MG63 (cell line): ENCODE results near the gene SORCS2. TPM values are rescaled to one million over a fixed set of nuclear protein-coding genes. Genes with fewer than 3 reads are reported as not detected.
A peak's percentile ranks its signal among the peaks of the same experiment; 100 is the strongest.

ENCODE experiments used
- DNase-seq: peaks from one replicate; pipeline ENCODE4 v3.0.0-alpha.2; 2020
- H3K27me3 ChIP-seq: fragments of 250-450 bp; sonication (Bioruptor Pico); 2 replicates; pipeline ENCODE4 v1.5.1; 2020; ENCODE audit warnings: mild to moderate bottlenecking, moderate library complexity
- H3K36me3 ChIP-seq: fragments of 250-450 bp; sonication (Bioruptor Pico); 2 replicates; pipeline ENCODE4 v1.5.1; 2020; ENCODE audit warnings: mild to moderate bottlenecking, moderate library complexity
- H3K4me3 ChIP-seq: fragments of 250-450 bp; sonication (Bioruptor Pico); 2 replicates; pipeline ENCODE4 v1.5.1; 2020; ENCODE audit warnings: mild to moderate bottlenecking, moderate library complexity
- H3K9me3 ChIP-seq: fragments of 250-450 bp; sonication (Bioruptor Pico); 2 replicates; pipeline ENCODE4 v1.5.1; 2020; ENCODE audit warnings: mild to moderate bottlenecking, moderate library complexity
- total RNA-seq: library from RNA; depleted of rRNA; stranded (reverse); fragments of >200 nt; shearing (Covaris generic); gene quantifications from 2 replicates; pipeline ENCODE4 v1.2.3, GENCODE V29; 2014; ENCODE audit warnings: low replicate concordance

SORCS2 gene
- total RNA-seq, 1 experiment from 2014 or later, result 1.5 TPM

DNA sequence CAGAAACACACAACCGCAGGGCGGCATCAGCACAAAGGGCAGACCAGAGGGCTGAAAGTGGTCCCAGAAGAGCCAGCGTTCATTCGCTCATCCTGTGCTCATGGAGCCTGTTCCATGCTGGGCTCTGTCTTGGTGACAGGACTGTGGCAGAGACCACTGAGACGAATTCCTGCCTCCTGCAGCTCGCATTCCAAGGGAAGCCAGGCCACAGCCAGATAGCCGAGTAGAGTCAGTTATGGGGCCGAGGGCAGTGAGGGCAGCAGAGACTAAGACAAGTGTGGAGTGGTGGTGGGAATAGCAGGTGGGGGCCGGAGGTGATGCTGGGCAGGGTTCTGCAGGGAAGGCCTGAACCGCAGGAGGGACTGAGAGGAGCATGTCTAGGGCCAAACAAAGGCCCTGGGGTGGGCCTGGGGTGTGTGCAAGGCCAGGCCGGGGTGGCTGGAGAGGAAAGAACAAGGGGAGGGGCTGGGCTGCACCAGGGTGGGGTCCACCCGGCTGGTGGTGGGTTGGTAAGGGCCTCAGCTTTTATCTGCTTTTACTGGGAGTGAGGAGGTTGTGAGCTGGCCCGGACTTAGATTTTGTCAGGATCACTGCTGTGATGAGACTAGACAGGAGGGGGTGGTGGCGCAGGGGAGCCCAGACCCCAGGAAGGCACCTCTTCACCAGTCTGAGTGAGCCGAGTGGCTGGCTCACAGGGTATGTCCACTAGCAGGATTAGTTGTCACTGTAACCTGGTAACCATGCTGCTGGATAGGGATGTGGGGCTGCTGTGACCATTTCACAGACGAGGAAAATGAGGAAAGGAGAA, 236.1 kb downstream of the SORCS2 start:
- H3K4me3 ChIP-seq, result no peak overlapping the region
- H3K36me3 ChIP-seq, result no peaks in the 10 kb centered on the region
- H3K27me3 ChIP-seq, result no peaks in the 10 kb centered on the region
- no peaks in the 10 kb centered on the region for H3K9me3 ChIP-seq
- no peak for DNase-seq

DNA sequence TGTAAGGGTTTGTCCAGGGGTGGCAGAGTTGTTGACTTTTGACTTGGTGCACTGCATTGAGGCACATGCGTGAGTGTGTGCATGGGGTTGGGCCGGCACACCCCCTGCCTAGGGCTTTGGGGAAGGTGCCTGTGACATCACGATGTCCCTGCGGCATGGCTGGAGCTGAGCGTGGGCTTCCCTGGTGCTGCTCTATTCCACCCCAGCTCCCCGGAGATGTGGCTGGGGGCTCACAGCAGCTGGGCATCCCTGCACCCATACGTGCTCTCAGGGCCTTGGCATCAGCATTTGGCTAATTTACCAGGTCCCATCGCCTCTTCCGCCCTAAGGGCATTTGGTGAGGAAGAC, 236.7 kb downstream of the SORCS2 start:
- no peak overlapping the region for H3K4me3 ChIP-seq
- no peak for DNase-seq
- H3K27me3 ChIP-seq, result no peaks in the 10 kb centered on the region
- H3K9me3 ChIP-seq, result no peaks in the 10 kb centered on the region
- no peaks in the 10 kb centered on the region for H3K36me3 ChIP-seq

DNA sequence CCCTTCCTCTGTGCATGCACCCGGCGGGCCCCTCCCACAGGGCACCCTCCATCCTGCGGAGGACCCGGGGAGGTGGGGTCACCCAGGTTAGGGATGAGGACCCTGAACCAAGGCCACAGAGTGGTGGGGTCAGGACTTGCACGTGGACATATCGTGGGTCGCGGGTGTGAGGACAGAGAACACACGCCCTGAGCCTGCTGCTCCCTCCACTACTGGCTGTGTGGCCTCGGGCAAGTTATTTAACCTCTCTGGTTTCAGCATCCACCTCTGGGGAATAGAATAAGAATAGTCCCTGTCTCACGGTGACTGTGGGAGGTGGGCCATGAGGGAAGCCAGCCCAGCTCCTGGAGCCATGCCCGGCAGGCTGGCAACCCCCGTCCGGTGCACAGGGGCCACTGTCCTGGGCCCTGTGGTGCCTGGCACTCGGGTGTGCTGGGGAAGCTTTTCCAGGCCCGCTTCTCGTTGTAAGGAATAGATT, 237.3 kb downstream of the SORCS2 start:
- H3K27me3 ChIP-seq, result no peaks in the 10 kb centered on the region
- no peaks in the 10 kb centered on the region for H3K36me3 ChIP-seq
- H3K9me3 ChIP-seq, result no peaks in the 10 kb centered on the region
- H3K4me3 ChIP-seq, result no peak overlapping the region
- no peak for DNase-seq

DNA sequence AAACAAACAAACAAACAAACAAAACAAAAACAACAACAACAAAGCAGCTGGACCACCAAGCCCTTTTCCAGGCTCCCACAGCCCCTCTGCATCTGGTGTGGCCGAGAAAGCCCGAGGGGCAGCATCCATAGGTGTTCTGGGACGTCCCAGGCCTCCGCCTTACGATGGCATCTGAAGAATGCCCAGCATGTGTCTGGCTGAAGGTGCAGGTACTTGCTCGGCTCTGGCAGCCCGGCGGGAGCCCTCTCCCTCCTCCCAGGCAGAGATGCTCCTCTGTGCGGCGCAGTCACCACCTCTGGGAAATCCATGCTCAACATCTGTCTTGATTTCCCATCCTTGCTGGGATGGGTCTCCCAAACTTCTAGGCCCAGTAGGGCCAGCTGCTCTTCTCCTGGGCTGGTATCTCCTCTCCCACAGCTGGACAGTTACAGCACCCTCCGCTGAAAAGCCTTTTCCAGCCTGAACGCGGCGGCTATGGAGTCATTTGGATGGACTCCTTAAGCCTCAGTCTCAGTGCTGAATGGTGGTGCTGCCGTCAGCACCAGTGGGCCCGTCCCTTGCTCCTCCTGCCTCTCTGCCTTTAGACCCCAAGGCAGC, 238.1 kb downstream of the SORCS2 start:
- DNase-seq, result no peak
- Histone ChIP-seq H3K36me3 (no peaks in the 10 kb centered on the region), H3K27me3 (no peaks in the 10 kb centered on the region), H3K9me3 (no peaks in the 10 kb centered on the region), H3K4me3 (no peak overlapping the region)

DNA sequence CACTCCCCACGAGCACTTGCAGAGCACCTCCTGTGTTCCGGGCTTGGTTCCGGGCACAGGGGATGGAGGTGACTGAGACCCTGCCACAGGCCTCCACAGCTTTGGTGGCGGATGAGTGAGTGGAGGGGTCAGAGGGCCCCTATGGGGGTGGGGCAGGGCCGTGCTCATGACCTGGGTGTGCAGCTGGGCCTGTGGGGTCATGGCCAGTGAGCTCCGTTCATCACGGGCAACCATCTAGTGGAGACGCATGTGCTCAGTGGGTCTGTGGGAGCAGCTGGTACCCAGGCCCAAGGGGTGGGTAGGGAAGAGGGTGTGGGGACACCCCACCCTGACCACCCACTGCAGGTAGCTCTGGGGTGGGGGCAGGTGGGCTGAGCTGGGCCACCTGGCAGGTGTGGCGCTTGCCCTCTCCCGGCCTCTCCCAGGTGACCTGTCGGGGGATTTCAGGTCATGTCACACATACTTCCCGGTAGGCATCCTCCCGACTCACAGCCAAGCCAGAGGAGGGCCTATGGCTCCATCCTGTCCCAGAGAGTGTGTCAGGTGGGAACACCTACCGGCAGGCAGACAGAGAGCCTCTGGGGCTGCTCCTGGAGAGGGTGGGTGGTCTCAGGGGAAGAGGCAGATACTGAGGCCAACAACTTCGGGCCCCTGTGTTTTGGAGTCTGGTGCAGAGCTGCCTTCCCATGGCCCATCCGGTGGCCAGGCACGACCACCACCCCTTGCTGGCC, 238.8 kb downstream of the SORCS2 start:
- no peak for DNase-seq

DNA sequence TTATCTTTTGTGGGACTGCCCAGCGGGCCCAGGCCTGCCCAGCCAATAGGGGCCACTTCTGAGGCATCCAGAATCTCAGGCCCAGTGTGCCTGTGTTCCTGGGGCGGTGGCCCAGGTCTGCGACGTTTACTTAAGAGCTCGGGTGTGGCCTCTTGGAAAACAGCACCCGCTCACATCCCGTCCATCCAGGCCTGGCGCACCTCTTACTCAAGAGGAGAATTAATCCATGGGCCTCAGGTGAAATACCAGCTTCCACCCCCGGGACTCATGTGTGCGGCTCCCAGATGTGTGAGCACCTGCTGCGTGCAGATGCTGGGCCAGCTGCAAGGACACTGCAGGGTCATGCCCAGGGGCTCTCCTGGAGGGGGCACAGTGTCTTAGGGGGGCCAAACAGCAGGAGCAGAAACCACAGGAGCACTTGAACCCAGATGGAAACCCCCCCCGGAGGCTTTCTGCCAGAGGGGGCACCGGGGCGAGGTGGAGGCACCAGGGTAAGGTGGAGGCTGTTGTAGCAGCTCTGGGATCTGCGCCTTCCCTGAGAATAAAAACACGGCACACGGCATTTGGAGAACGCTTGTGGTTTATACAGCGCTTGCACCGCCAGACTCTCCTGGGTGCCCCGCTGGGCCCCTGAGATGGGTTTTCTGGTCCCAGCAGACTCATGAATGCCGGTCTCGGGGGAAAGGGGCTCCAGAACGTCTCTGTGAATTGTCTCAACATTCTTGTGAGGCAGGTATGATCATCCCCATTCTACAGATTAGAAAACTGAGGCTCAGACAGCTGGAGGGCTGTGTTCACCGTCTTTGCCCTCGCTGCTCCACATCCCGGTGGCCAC, 239.6 kb downstream of the SORCS2 start:
- Histone ChIP-seq H3K4me3 (no peak overlapping the region), H3K36me3 (no peaks in the 10 kb centered on the region), H3K27me3 (no peaks in the 10 kb centered on the region), H3K9me3 (no peaks in the 10 kb centered on the region)
- no peak for DNase-seq

More for the DNA sequence above, 238.8 kb downstream of the SORCS2 start:
- no peak overlapping the region for H3K4me3 ChIP-seq
- H3K36me3 ChIP-seq, result no peaks in the 10 kb centered on the region
- no peaks in the 10 kb centered on the region for H3K9me3 ChIP-seq
- no peaks in the 10 kb centered on the region for H3K27me3 ChIP-seq

DNA sequence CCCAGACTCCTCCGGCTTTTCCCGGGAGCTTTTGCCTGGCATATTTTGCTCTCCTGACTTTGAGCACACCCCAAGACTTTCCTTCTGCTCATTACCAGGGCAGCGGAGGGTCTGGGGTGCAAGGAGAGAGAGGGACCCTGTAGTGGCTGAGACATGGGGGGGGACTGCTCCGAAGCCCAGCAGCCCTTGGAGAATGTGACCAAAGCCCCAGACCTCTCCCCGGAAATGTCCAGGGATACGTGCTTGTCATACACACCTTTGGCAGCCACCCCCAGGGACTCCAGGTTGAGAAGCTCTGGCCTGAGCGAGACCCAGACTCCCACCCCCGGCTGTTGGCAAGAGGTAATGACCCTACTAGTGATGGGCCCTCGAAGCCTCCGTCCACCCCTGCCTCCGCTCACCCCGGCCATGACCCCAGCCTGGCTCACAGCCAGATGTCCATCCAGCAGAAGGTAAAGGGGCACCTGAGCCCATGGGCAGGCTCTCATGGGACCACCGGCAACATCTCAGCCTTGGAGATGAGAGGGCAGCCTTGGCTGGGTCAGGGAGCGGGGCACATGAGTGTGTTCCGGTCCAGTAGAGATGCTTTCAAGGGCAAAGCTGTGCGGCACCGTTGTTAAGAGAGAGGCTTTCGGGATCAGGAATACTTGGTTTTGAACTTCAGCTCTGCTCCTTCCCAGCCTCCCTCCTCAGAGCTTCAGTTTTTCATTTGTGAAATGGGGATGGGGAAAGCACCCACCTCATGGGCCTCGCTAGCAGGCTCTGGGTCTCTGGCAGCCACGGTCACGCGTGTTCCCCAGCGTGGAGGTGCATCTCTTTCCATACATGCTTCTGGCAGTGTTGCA, 240.4 kb downstream of the SORCS2 start:
- no peak for DNase-seq
- Histone ChIP-seq H3K36me3 (no peaks in the 10 kb centered on the region), H3K9me3 (no peaks in the 10 kb centered on the region), H3K27me3 (no peaks in the 10 kb centered on the region), H3K4me3 (no peak overlapping the region)

DNA sequence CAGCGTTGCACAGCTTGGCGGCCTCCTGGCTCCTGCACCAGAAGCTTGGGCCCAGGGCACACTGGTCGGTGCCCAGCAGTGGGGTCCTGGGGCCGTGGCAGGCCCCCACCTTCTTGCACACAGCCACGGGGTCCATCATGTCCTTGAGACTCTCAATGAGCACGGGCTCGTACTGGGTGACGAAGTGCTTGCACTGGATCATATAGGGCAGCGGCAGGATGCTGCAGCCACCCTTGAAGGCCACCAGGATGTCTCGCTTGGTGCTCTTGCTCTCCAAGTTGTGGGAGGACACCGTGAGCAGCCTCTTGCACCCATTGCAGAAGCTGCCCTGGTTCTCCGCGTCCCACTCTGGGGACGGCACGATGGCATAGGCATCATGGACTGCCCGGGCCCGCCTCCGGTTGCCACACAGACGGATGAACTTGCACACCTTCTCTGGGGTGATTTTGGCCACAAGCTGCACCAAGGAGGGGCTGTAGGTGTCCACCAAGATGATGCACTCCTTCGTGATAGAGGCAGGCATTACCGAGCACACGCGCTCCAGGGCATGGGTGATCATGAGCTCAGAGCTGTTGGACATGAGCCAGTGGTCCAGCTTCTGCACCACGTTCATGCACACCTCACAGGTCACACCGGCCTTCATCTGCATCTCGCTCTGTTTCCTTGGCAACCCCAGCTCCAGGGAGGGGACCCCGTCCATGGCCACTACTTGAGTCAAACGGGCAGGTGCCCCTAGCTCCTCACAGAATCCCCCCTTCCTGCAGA, 241.2 kb downstream of the SORCS2 start:
- H3K4me3 ChIP-seq, result no peak overlapping the region
- no peaks in the 10 kb centered on the region for H3K36me3 ChIP-seq
- no peaks in the 10 kb centered on the region for H3K27me3 ChIP-seq
- no peak for DNase-seq
- H3K9me3 ChIP-seq, result no peaks in the 10 kb centered on the region

DNA sequence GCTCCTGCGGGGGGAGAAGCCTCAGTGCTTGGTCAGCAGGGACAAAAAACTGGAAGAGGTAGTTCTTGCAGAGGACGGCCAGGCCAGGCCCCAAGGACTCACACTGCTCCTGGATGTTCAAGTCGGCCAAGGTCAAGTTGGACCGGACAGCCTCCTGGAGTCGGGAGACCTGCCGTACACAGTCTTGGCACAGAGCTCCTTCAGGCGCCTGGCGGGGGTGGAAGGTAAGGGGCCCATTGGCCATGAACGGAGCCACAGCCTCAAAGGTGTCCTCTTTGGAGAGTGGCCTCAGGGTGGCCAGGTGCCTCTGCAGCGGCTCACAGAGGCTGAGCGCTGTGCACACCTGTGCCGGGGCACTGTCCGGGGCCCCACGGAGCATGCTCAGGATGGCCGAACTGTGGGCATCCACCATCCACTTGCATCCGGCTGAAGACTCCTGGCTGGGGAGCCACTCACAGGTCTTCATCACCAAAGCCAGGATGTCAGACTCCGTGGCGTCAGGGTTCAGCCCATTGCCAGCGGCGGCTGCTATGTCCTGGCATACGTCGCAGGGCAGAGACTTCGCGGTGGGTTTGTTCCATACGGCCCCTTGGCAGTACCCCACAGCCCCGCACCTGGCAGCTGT, 241.9 kb downstream of the SORCS2 start:
- H3K4me3 ChIP-seq, result no peak overlapping the region
- DNase-seq, result no peak
- H3K36me3 ChIP-seq, result no peaks in the 10 kb centered on the region
- H3K27me3 ChIP-seq, result no peaks in the 10 kb centered on the region
- H3K9me3 ChIP-seq, result no peaks in the 10 kb centered on the region

DNA sequence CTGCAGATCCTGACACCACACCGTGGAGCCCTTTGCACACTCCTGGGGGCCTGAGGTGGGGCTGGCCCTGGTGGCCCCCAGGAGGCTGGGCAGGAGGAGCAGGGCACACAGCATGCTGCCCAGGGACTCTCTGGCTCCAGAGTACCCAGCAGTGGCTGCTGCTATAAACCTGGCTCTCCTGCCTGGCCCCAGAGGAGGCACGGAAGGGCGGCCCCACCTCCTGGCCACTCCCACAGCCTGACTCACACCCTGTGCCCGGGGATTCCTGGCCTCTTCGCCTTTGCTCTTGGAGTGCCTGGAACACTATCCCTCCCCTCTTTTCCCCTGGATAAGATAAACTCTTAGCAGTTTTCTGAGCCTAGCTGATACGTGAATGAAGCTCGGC, 242.4 kb downstream of the SORCS2 start, which contains the start of gene PSAPL1:
TSS of gene PSAPL1 (minus strand) at position 165 of the 385 bp plus-strand sequence. CDS start at position 114, 51 bp downstream.
- DNase-seq, result peak; percentile 70

DNA sequence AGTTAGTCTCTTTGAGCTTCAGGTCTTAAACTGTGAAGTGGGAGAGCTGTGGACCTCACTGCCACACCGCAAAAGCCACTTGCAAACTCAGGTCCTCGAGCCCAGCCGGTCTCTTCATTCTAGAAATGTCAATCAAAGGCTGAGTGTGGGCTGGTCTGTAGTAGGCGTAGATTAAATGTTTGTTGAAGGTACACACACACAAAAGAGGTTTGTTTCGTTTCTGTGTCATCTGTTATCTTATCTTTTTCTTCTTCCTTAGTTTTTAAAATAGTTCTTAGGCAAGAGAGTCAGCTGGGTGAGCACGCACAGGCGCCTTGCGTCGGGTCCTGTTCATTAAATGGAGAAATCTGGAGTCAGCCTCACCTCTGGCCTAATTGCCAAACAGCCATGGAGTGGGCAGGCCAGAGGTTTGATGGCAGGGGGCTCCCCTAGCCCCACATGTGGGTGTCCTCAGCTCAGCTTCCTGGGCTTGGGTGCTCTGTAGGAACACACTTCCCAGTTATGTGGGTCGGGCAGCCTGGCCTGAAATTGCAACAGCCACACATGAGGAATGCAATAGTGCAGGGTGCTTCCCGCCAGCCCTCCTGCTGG, 243.2 kb downstream of the SORCS2 start:
- Histone ChIP-seq H3K27me3 (no peaks in the 10 kb centered on the region), H3K36me3 (no peaks in the 10 kb centered on the region), H3K4me3 (no peak overlapping the region), H3K9me3 (no peaks in the 10 kb centered on the region)
- DNase-seq, result no peak

More for the DNA sequence above, 242.4 kb downstream of the SORCS2 start, which contains the start of gene PSAPL1:
- Histone ChIP-seq H3K9me3 (no peaks in the 10 kb centered on the region), H3K4me3 (no peak within 1 kb of the TSS), H3K36me3 (no peaks in the 10 kb centered on the region), H3K27me3 (no peaks in the 10 kb centered on the region)

DNA sequence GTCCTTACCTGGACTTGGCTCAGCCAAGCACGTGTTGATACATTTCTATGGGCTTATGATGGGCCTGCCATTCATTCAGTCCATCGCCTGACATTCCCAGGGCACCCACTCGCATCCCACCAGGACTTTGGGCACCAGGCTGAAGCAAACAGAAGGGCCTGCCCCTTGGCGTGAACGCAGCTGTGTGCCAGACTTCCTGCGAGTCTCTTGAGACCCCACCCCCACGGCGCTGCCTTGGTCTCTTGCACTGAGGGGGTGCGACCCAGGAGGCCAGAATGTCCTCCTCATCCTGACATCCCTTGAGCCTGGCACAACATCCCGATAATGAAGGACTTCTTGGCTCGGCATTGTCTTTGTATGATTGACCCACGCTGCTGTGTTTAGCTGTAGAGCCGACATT, 243.9 kb downstream of the SORCS2 start:
- no peaks in the 10 kb centered on the region for H3K9me3 ChIP-seq
- no peak for DNase-seq

DNA sequence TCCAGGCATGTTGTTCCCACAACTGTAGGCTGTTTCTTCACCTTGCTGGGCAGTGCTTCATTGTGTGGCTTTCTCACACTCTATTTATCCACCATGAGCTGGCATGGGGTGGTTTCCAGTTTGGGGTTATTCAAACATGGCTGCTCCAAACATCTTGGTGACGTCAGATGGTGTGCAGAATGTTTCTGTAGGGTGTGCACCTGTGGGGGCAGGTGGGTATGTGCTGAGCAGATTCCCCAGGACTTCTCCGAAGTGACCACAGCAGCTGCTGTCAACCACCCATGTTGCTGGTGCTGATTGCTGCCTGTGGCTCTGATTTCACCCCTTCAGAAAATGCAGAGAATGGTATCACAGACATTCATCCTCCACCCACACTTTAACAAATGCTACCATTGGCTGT, 247.4 kb downstream of the SORCS2 start:
- no peak for DNase-seq
- H3K27me3 ChIP-seq, result no peaks in the 10 kb centered on the region
- H3K9me3 ChIP-seq, result no peaks in the 10 kb centered on the region
- no peak overlapping the region for H3K4me3 ChIP-seq
- H3K36me3 ChIP-seq, result no peaks in the 10 kb centered on the region

More for the DNA sequence above, 243.9 kb downstream of the SORCS2 start:
- H3K4me3 ChIP-seq, result no peak overlapping the region
- no peaks in the 10 kb centered on the region for H3K36me3 ChIP-seq
- no peaks in the 10 kb centered on the region for H3K27me3 ChIP-seq

DNA sequence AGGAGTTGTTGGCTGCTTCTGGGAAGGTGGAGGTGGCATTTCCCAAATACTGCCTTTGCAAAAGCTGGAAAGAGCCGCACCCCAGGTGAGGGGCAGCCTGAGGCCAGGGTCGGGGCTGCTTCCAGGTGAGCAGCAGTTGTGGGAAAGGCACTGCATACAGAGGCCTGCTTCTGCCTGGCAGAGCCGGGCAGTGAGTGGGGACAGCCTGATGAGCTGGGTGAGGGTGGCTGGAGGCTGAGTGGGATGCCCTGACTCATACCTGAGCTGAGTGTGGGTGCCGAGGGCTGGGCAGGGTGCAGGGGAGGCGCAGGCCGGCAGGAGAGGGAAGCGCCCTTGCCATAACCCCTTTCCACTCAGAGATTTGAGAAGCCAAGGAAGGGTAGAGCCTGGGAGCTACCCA, 248.9 kb downstream of the SORCS2 start:
- H3K9me3 ChIP-seq, result no peaks in the 10 kb centered on the region
- H3K27me3 ChIP-seq, result no peaks in the 10 kb centered on the region
- DNase-seq, result no peak
- no peak overlapping the region for H3K4me3 ChIP-seq
- no peaks in the 10 kb centered on the region for H3K36me3 ChIP-seq
